NCI-H1694 treated with DMSO at 0.1 percent for 48 hours (cell line): ENCODE results near the gene JAZF1.

Experiments
- DNase-seq: peaks from one replicate; lab custom pipeline; 2025; lab: John Stamatoyannopoulos, UW

JAZF1 gene

GRCh38 chr7:28180364-28181147 is at the start of gene JAZF1:
Gene JAZF1 (minus strand): TSS chr7:28180795.
- DNase-seq = peak; percentile 47

- DNase-seq = no peak
These were observed 49.7 kb upstream of the JAZF1 start for GRCh38 chr7:28230261-28230660.

GRCh38 chr7:28228396-28228795 is 47.8 kb upstream of the JAZF1 start:
- DNase-seq = no peak

GRCh38 chr7:28226003-28226402 is 45.4 kb upstream of the JAZF1 start:
- DNase-seq = no peak

- DNase-seq = no peak
These were observed 45.0 kb upstream of the JAZF1 start for GRCh38 chr7:28225576-28225975.

GRCh38 chr7:28224675-28225074 is 44.1 kb upstream of the JAZF1 start:
- DNase-seq = no peak

- no peak for DNase-seq
These were observed 43.6 kb upstream of the JAZF1 start for GRCh38 chr7:28224172-28224571.

- no peak for DNase-seq
These were observed 42.0 kb upstream of the JAZF1 start for GRCh38 chr7:28222636-28223035.

- DNase-seq = no peak
These were observed 39.2 kb upstream of the JAZF1 start for GRCh38 chr7:28219793-28220192.

- DNase-seq = no peak
These were observed 36.5 kb upstream of the JAZF1 start for GRCh38 chr7:28217143-28217542.

GRCh38 chr7:28211006-28211405 is 30.4 kb upstream of the JAZF1 start:
- no peak for DNase-seq

GRCh38 chr7:28208506-28208905 is 27.9 kb upstream of the JAZF1 start:
- DNase-seq = no peak

- no peak for DNase-seq
These were observed 27.0 kb upstream of the JAZF1 start for GRCh38 chr7:28207486-28208158.

- no peak for DNase-seq
These were observed 24.9 kb upstream of the JAZF1 start for GRCh38 chr7:28205506-28205905.

GRCh38 chr7:28203508-28204240 is 23.1 kb upstream of the JAZF1 start:
- no peak for DNase-seq

GRCh38 chr7:28202222-28202621 is 21.6 kb upstream of the JAZF1 start:
- DNase-seq = no peak

GRCh38 chr7:28201131-28201530 is 20.5 kb upstream of the JAZF1 start:
- DNase-seq = no peak

- no peak for DNase-seq
These were observed 20.0 kb upstream of the JAZF1 start for GRCh38 chr7:28200598-28200997.

GRCh38 chr7:28199021-28199510 is 18.5 kb upstream of the JAZF1 start:
- DNase-seq = no peak

GRCh38 chr7:28195910-28196620 is 15.5 kb upstream of the JAZF1 start:
- DNase-seq = no peak

- DNase-seq = no peak
These were observed 12.4 kb upstream of the JAZF1 start for GRCh38 chr7:28192786-28193585.
